ENCODE data around the gene COMMD7.
"Not testable (repeated sequence)": the region's sequence is repeated elsewhere in the genome, so short reads cannot be mapped to it uniquely, and the experiment has no call there.

The COMMD7 gene

GRCh38 chr20:32765230-32765875, 22.1 kb upstream of the COMMD7 start:
- not testable (repeated sequence) for DNase-seq

- peak; percentile 65 for DNase-seq
These were observed 21.0 kb upstream of the COMMD7 start for GRCh38 chr20:32764005-32764960.

GRCh38 chr20:32763202-32764004, 20.1 kb upstream of the COMMD7 start:
- peak; percentile 69 for DNase-seq

GRCh38 chr20:32762754-32763201, 19.5 kb upstream of the COMMD7 start:
- peak; percentile 71 for DNase-seq

- peak; percentile 73 for DNase-seq
These were observed 18.8 kb upstream of the COMMD7 start, which contains the start of gene DNMT3B for GRCh38 chr20:32761831-32762753. TSS of gene DNMT3B (plus strand) at chr20:32762385. CDS start at chr20:32780324, 17,939 bp downstream.

- DNase-seq = no peak
These were observed 18.2 kb upstream of the COMMD7 start for GRCh38 chr20:32761417-32761830.

GRCh38 chr20:32756156-32756555, 12.9 kb upstream of the COMMD7 start:
- no peak for DNase-seq

- DNase-seq = no peak
These were observed 10.5 kb upstream of the COMMD7 start for GRCh38 chr20:32753731-32754130.

- DNase-seq = no peak
These were observed 9.4 kb upstream of the COMMD7 start for GRCh38 chr20:32752458-32753250.

- DNase-seq = no peak
These were observed 8.6 kb upstream of the COMMD7 start for GRCh38 chr20:32751702-32752457.

GRCh38 chr20:32751293-32751692, 8.0 kb upstream of the COMMD7 start:
- no peak for DNase-seq

GRCh38 chr20:32749914-32750637, 6.8 kb upstream of the COMMD7 start:
- peak; percentile 71 for DNase-seq

GRCh38 chr20:32742322-32743236, 688 bp downstream of the COMMD7 start:
- peak; percentile 55 for DNase-seq

GRCh38 chr20:32741151-32741550, 2.1 kb downstream of the COMMD7 start:
- no peak for DNase-seq

GRCh38 chr20:32737371-32738223, 5.7 kb downstream of the COMMD7 start:
- no peak for DNase-seq

GRCh38 chr20:32731882-32732266, 11.4 kb downstream of the COMMD7 start:
- DNase-seq = no peak

GRCh38 chr20:32729334-32729733, 13.9 kb downstream of the COMMD7 start:
- DNase-seq = not testable (repeated sequence)

Measured in retina (tissue), 1 donor.